Gastroesophageal sphincter (tissue), 3 donors: Measurements from ENCODE around the gene PSD4.

Experiments
- CTCF ChIP-seq, 4 experiments: fragments of 200-600 bp in 2 of 4; fragments of 450-650 bp in 2 of 4; sonication (generic) in 1 of 4; IDR thresholded peaks; one replicate each; pipeline ENCODE4 v1.5.1; 2017 to 2019; ENCODE audit warnings: antibody characterized with exemption in 4 of 4, mild to moderate bottlenecking in 2 of 4, moderate library complexity in 2 of 4
- POLR2A ChIP-seq, 2 donors: fragments of 450-650 bp; IDR thresholded peaks; one replicate each; pipeline ENCODE4 v1.6.1; 2017; ENCODE audit warnings: antibody characterized with exemption in 2 of 2, mild to moderate bottlenecking in 2 of 2, moderate library complexity in 1 of 2

DNA sequence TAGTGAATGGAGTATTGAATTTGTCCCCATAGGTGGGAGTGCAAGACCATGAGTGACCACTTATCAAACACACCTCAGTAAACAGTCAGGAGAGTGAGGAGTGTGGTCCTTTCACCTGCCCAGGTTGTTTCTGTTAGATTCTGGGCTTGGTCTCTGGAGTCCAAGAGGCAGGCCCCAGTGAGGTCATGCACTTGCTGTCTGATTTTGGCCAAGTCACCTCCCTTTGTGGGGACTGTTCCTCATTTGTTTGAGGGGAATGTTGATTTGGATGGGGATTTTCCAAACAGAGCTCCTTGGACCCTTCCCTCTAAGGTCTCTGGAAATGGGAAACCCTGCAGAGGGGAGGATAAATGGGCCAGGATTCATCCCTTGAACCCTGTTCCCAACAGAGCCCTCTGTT lies 39.1 kb upstream of the PSD4 start:
- TF ChIP-seq POLR2A (IDR thresholded peaks at IDR 0.05) (no peak), CTCF (IDR thresholded peaks at IDR 0.05) (no peak)
